ENCODE data around the gene NETO2. TPM values are rescaled to one million over a fixed set of nuclear protein-coding genes. Genes with fewer than 3 reads are reported as not detected.

The NETO2 gene
- total and polyA plus RNA-seq, 10 of the 15 experiments (the other 5 are each of a cell fraction or from before 2014, with no cell fraction given): 8.5 to 53.1 (median 27.0) TPM

- RAD21 ChIA-PET (ENCODE audit: unreplicated experiment): interaction anchor here (0.8 to 5.2 kb wide), 30 partner anchors 8 to 1021 kb away, joined by 3 to 127 read pairs (median 6); partner anchors contain the start of gene DNAJA2
- peak overlapping the region; percentile 84 for H3K9ac ChIP-seq (ENCODE audit: control insufficient read depth, insufficient read depth, low read length)
- no peak for DNase-seq (ENCODE audit: low read depth, low spot score)
- peak overlapping the region; percentile 92 for H3K4me2 ChIP-seq (ENCODE audit: control insufficient read depth, insufficient read depth)
- no peaks in the 10 kb centered on the region for H3K27me3 ChIP-seq (replicated peaks in 1 of 2; ENCODE audit: control insufficient read depth in 2 of 2, insufficient read depth in 2 of 2, low read length in 1 of 2)
- in situ Hi-C loops (cut with MboI) (loop anchor here (5.0 to 25.0 kb wide), 2 partner anchors 914 to 1469 kb away; partner anchors contain the start of gene N4BP1), intact Hi-C loops (cut with micrococcal nuclease; ENCODE audit: unreplicated experiment) (loop anchor here (1.0 to 10.0 kb wide), 9 partner anchors 106 to 974 kb away; partner anchors contain the start of genes DNAJA2, ITFG1 and PHKB)
- peaks cover 13% of the 10 kb centered on the region for H3K4me1 ChIP-seq (ENCODE audit: control insufficient read depth, insufficient read depth, low read length)
- H3K27ac ChIP-seq (ENCODE audit: control insufficient read depth, insufficient read depth): peak overlapping the region; percentile 76
- H2AFZ ChIP-seq (ENCODE audit: control insufficient read depth, low read depth, low read length): peak overlapping the region; percentile 87
- H3K36me3 ChIP-seq (ENCODE audit: control insufficient read depth in 2 of 2, insufficient read depth in 2 of 2, low read length in 1 of 2): no peaks in the 10 kb centered on the region
- peaks cover 50% of the 10 kb centered on the region for H3K79me2 ChIP-seq (ENCODE audit: control insufficient read depth, insufficient read depth, low read length)
- CTCF ChIA-PET: interaction anchor here (0.7 to 6.4 kb wide), 47 partner anchors 11 to 1024 kb away, joined by 3 to 162 read pairs (median 6); partner anchors contain the start of gene ABCC12
- SMC1A ChIA-PET (ENCODE audit: uncharacterized antibody, unreplicated experiment): interaction anchor here (0.8 to 6.3 kb wide), 24 partner anchors 11 to 1022 kb away, joined by 3 to 101 read pairs (median 6); partner anchors contain the start of gene DNAJA2
- H3K9me3 ChIP-seq (replicated peaks; ENCODE audit: control insufficient read depth, insufficient read depth, low read length): no peaks in the 10 kb centered on the region
- peak; percentile 82 for ATAC-seq
- 1% methylated on average over 81 of the region's 111 CpGs for WGBS (ENCODE audit: insufficient coverage, insufficient replicate concordance, low lambda C conversion rate, missing lambda C conversion rate)
- no peak for FAIRE-seq
- H3K4me3 ChIP-seq: peak overlapping the region; percentile 79
- no TSS peak for BruUV-seq (replicated peaks)
- no peaks in the 10 kb centered on the region for H4K20me1 ChIP-seq (ENCODE audit: control insufficient read depth, insufficient read depth)
- POLR2A ChIA-PET: interaction anchor here (0.5 to 1.5 kb wide), 4 partner anchors 96 to 351 kb away, joined by 3 to 5 read pairs (median 4); no protein-coding TSS in a partner anchor
- TF ChIP-seq EZH2 (IDR thresholded peaks at IDR 0.05; ENCODE audit: borderline replicate concordance, control insufficient read depth, low read depth, low read length) (no peak), MEF2B (IDR thresholded peaks at IDR 0.05; ENCODE audit: partially characterized antibody, poor library complexity, severe bottlenecking) (no peak), ZBTB40 (IDR thresholded peaks at IDR 0.05; ENCODE audit: borderline replicate concordance) (no peak), CUX1 (IDR thresholded peaks at IDR 0.05; ENCODE audit: insufficient replicate concordance, low read depth, low read length) (no peak), NR2F1 (conservative IDR thresholded peaks at IDR 0.05) (peak; percentile 43), NR2C1 (IDR thresholded peaks at IDR 0.05) (no peak), SIX5 (IDR thresholded peaks at IDR 0.05; ENCODE audit: low read depth, low read length, severe bottlenecking) (no peak), HCFC1 (IDR thresholded peaks at IDR 0.05; ENCODE audit: low read length) (no peak), NKRF (conservative IDR thresholded peaks at IDR 0.05) (0 out of 2 replicates have a peak, but pooled peaks have one; percentile 17)
Measured at GRCh38 chr16:47142821-47143676, 696 bp downstream of the NETO2 start.

Measured in GM12878 (cell line).